ENCODE measurements around the gene MLN.

DNA sequence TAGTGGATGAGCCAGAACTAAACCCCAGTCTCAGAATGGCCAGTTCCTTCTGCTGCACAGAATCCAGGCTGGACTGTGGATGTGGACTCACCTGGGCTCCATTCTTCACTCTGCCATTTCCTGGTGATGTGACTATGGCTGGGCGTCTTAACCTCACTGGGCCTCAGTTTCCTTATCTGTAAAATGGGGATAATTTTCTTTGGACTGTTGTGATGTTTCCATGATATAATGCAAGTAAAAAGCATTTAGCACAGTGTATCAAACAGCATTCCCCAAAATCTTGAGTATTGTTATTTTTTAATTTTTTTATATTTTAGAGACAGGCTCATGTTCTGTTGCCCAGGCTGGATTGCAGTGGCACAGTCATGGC, 51.2 kb downstream of the MLN start:
- TF ChIP-seq, protein P1, sequence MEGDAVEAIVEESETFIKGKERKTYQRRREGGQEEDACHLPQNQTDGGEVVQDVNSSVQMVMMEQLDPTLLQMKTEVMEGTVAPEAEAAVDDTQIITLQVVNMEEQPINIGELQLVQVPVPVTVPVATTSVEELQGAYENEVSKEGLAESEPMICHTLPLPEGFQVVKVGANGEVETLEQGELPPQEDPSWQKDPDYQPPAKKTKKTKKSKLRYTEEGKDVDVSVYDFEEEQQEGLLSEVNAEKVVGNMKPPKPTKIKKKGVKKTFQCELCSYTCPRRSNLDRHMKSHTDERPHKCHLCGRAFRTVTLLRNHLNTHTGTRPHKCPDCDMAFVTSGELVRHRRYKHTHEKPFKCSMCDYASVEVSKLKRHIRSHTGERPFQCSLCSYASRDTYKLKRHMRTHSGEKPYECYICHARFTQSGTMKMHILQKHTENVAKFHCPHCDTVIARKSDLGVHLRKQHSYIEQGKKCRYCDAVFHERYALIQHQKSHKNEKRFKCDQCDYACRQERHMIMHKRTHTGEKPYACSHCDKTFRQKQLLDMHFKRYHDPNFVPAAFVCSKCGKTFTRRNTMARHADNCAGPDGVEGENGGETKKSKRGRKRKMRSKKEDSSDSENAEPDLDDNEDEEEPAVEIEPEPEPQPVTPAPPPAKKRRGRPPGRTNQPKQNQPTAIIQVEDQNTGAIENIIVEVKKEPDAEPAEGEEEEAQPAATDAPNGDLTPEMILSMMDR (IDR thresholded peaks at IDR 0.05; ENCODE audit: low read depth, low read length, poor library complexity, severe bottlenecking) = no peak
- TF ChIP-seq EZH2phosphoT487 (IDR thresholded peaks at IDR 0.05; ENCODE audit: borderline replicate concordance, low read length) = no peak
